Esophagus muscularis mucosa (tissue), 3 donors: ENCODE measurements around the gene COLQ.

Experiments
- CTCF ChIP-seq, 3 experiments: fragments of 200-600 bp in 2 of 3; fragments of 450-650 bp in 1 of 3; sonication (generic) in 2 of 3; IDR thresholded peaks; one replicate each; pipeline ENCODE4 v1.5.1; 2017 to 2019; ENCODE audit warnings: antibody characterized with exemption in 3 of 3, mild to moderate bottlenecking in 2 of 3, moderate library complexity in 1 of 3
- POLR2A ChIP-seq: fragments of 450-650 bp; IDR thresholded peaks from one replicate; pipeline ENCODE4 v1.6.1; 2017; ENCODE audit warnings: antibody characterized with exemption, moderate library complexity, mild to moderate bottlenecking, low read depth
- POLR2AphosphoS5 ChIP-seq, 2 donors: sonication (generic); formaldehyde crosslinking; IDR thresholded peaks; one replicate each; pipeline ENCODE4 v1.6.1; 2017; ENCODE audit warnings: antibody characterized with exemption in 2 of 2

DNA sequence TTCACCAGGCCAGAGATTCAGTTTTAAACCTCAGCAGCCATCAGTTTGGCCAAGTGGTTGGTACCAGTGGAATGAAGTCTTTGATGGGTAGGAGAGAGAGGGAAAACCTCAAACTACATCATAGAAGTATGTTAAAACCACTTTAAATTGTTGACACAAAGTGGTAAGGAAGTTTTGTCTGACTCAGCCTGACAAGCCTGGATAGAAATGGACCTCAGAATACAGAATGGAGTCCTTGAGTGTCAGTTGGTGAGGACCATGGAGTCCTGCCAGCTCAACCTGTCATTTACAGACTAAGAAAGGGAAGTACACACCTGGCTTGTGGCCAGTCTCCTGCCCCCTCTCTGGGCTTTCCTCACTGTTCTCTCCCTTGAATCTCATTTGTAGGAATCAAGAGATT, 82.0 kb downstream of the COLQ start:
- TF ChIP-seq CTCF (IDR thresholded peaks at IDR 0.05) (no peak), POLR2AphosphoS5 (IDR thresholded peaks at IDR 0.05) (no peak), POLR2A (no peak)
